A673 (cell line): Measurements from ENCODE around the gene BCL2L2. TPM values are rescaled to one million over a fixed set of nuclear protein-coding genes. Genes with fewer than 3 reads are reported as not detected.

Experiments
- BruUV-seq: library from RNA; stranded (reverse); fragments of 400-500 nt; replicated peaks from 2 replicates; lab custom pipeline; 2021; lab: Mats Ljungman, UMichigan
- CTCF ChIA-PET: fragments of 300-600 bp; sonication (Branson Sonifier 250); formaldehyde crosslinking; loops from one replicate; lab custom pipeline; 2022; ENCODE audit warnings: antibody characterized with exemption; lab: Charles Lee
- POLR2A ChIA-PET: fragments of 300-600 bp; sonication (Branson Sonifier 250); formaldehyde crosslinking; loops from one replicate; lab custom pipeline; 2022; ENCODE audit warnings: antibody characterized with exemption; ENCODE audit not compliant: low non-redundant PET; lab: Charles Lee
- DNase-seq: peaks from one replicate; pipeline ENCODE4 v3.0.0-alpha.2; 2015; ENCODE audit warnings: low spot score
- H3K27ac ChIP-seq: fragments of 200-600 bp; sonication (generic); 2 replicates; pipeline ENCODE4 v1.5.1; 2016; ENCODE audit warnings: mixed run types, low read depth, mild to moderate bottlenecking, mixed read lengths, antibody characterized with exemption, low read length; ENCODE audit not compliant: poor library complexity, severe bottlenecking
- H3K27me3 ChIP-seq: fragments of 200-600 bp; sonication (generic); replicated peaks from 2 replicates; pipeline ENCODE4 v1.6.1; 2017; ENCODE audit warnings: mixed run types, low read depth, mild to moderate bottlenecking, mixed read lengths, antibody characterized with exemption, low read length; ENCODE audit not compliant: insufficient read depth, poor library complexity
- H3K36me3 ChIP-seq: fragments of 200-600 bp; sonication (generic); 2 replicates; pipeline ENCODE4 v1.6.1; 2016; ENCODE audit warnings: mixed run types, mild to moderate bottlenecking, mixed read lengths, antibody characterized with exemption, low read length; ENCODE audit not compliant: insufficient read depth, poor library complexity, severe bottlenecking
- H3K4me1 ChIP-seq: fragments of 200-600 bp; sonication (generic); 2 replicates; pipeline ENCODE4 v1.6.1; 2017; ENCODE audit warnings: mixed run types, mild to moderate bottlenecking, mixed read lengths, antibody characterized with exemption, low read length; ENCODE audit not compliant: insufficient read depth, poor library complexity, severe bottlenecking
- H3K4me3 ChIP-seq: fragments of 200-600 bp; sonication (generic); 2 replicates; pipeline ENCODE4 v1.5.1; 2016; ENCODE audit warnings: low read depth, mixed run types, mild to moderate bottlenecking, mixed read lengths, low read length; ENCODE audit not compliant: poor library complexity, severe bottlenecking
- H3K9me3 ChIP-seq: fragments of 200-600 bp; sonication (generic); 2 replicates; pipeline ENCODE4 v1.6.1; 2016; ENCODE audit warnings: mixed run types, low read depth, mild to moderate bottlenecking, mixed read lengths, antibody characterized with exemption, low read length; ENCODE audit not compliant: poor library complexity, severe bottlenecking
- EZH2 ChIP-seq: fragments of 200-600 bp; sonication (generic); IDR thresholded peaks from 2 replicates; pipeline ENCODE4 v1.6.1; 2017; ENCODE audit warnings: borderline replicate concordance, low read depth, mild to moderate bottlenecking, mixed read lengths, antibody characterized with exemption, low read length; ENCODE audit not compliant: poor library complexity, severe bottlenecking
- intact Hi-C: fragments of 100-400 bp; cut with micrococcal nuclease; formaldehyde crosslinking; loops from one replicate; pipeline ENCODE4 v1.10.0; 2022; ENCODE audit not compliant: unreplicated experiment
- total RNA-seq: library from RNA; stranded (reverse); gene quantifications from 2 replicates; pipeline ENCODE4 v1.2.3, GENCODE V29; 2021
- TF ChIP-seq, protein P1 (sequence below): fragments of 300-800, 200-600 bp; sonication (generic); conservative IDR thresholded peaks from 2 replicates; pipeline ENCODE4 v1.5.1; 2017; ENCODE audit warnings: low read depth, mild to moderate bottlenecking, antibody characterized with exemption, low read length, moderate library complexity, mixed read lengths

BCL2L2 gene
- total RNA-seq, 1 experiment from 2014 or later = 22.8 TPM

DNA sequence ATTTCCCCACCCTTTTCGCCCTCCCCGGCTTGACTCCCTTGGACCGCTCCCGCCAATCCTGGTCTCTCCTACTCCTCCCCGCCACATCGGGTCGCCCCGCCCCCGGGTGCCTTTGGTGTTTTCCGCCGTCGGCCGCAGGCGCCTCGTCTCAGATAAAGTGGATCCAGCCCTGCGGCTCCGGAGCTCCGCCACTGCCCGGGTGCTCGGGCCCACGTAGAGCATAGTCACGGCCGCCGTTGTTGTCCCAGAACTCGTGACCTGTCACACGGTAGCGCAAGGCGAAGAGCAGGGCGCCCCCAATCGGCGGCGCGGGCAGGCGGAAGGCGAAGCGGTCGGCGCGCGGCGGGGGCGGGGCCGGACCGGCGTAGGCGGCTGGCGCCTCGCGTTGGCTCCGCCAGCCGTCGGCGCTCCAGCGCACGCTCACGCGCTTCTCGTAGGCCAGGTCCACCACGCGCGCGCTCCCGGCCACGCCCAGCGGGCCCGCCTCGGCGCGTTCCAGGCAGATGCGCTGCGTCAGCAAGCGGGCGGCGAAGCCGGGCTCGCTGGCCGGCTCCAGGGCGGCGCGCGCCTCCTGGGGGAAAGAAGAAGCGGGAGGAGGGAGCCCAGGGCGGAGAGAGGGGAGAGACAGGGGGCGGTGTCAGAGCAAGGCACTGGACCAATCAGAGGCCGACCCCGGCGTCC is 5.2 kb upstream of the BCL2L2 start:
- H3K36me3 ChIP-seq = peaks cover 3% of the 10 kb centered on the region
- intact Hi-C loops = no loop called here
- TF ChIP-seq, protein P1, sequence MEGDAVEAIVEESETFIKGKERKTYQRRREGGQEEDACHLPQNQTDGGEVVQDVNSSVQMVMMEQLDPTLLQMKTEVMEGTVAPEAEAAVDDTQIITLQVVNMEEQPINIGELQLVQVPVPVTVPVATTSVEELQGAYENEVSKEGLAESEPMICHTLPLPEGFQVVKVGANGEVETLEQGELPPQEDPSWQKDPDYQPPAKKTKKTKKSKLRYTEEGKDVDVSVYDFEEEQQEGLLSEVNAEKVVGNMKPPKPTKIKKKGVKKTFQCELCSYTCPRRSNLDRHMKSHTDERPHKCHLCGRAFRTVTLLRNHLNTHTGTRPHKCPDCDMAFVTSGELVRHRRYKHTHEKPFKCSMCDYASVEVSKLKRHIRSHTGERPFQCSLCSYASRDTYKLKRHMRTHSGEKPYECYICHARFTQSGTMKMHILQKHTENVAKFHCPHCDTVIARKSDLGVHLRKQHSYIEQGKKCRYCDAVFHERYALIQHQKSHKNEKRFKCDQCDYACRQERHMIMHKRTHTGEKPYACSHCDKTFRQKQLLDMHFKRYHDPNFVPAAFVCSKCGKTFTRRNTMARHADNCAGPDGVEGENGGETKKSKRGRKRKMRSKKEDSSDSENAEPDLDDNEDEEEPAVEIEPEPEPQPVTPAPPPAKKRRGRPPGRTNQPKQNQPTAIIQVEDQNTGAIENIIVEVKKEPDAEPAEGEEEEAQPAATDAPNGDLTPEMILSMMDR = peak; percentile 71
- no peak for TF ChIP-seq EZH2
- peak overlapping the region; percentile 87 for H3K27ac ChIP-seq
- no peaks in the 10 kb centered on the region for H3K27me3 ChIP-seq
- H3K9me3 ChIP-seq = no peaks in the 10 kb centered on the region
- no TSS peak for BruUV-seq
- ChIA-PET POLR2A (interaction anchor here (0.6 kb wide), 1 partner anchor 385 kb away, joined by 6 read pairs; no protein-coding TSS in a partner anchor), CTCF (interaction anchor here (0.8 to 1.0 kb wide), 4 partner anchors 17 to 232 kb away, joined by 3 to 7 read pairs (median 4); partner anchors contain the start of gene PABPN1)
- peak; percentile 99 for DNase-seq
- H3K4me1 ChIP-seq = peaks cover 24% of the 10 kb centered on the region
- H3K4me3 ChIP-seq = peak overlapping the region; percentile 65

DNA sequence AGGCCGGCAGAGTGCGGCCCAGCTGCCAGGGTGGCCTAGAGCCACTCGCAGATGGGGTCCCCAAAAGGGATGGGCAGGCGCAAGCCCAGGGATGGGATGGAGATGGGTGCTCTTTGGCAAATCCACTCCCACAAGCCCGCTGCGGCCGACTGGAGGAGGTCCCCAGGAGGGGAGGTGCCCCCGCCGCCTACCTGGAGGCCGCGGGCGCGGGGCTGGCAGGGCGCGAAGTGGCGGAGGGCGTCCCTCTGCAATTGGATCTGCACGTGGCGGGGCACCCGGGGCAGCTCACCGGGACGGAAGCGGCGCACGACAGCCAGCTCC is 4.7 kb upstream of the BCL2L2 start:
- TF ChIP-seq, protein P1 = no peak
- TF ChIP-seq EZH2 = no peak
- Histone ChIP-seq H3K27ac (peak overlapping the region; percentile 87), H3K9me3 (no peaks in the 10 kb centered on the region), H3K27me3 (no peaks in the 10 kb centered on the region), H3K4me3 (peak overlapping the region; percentile 65), H3K36me3 (peaks cover 3% of the 10 kb centered on the region), H3K4me1 (peaks cover 24% of the 10 kb centered on the region)
- ChIA-PET CTCF (no interaction called here), POLR2A (interaction anchor here (0.6 kb wide), 1 partner anchor 386 kb away, joined by 6 read pairs; no protein-coding TSS in a partner anchor)
- BruUV-seq = no TSS peak
- DNase-seq = no peak
- intact Hi-C loops = no loop called here

GRCh38 chr14:23302290-23303225 is 4.1 kb upstream of the BCL2L2 start, which contains the start of gene PPP1R3E:
Gene PPP1R3E (minus strand): TSS chr14:23302859. CDS start chr14:23302576, 283 bp downstream.
- Histone ChIP-seq H3K9me3 (no peaks in the 10 kb centered on the region), H3K4me1 (peaks cover 27% of the 10 kb centered on the region), H3K27me3 (no peaks in the 10 kb centered on the region), H3K4me3 (peak within 1 kb of the TSS; percentile 65), H3K36me3 (peaks cover 3% of the 10 kb centered on the region), H3K27ac (peak within 1 kb of the TSS; percentile 87)
- intact Hi-C loops = no loop called here
- peak; percentile 63 for DNase-seq
- BruUV-seq = no TSS peak
- no peak for TF ChIP-seq EZH2
- TF ChIP-seq, protein P1 = no peak
- ChIA-PET POLR2A (interaction anchor here (0.6 kb wide), 1 partner anchor 386 kb away, joined by 6 read pairs; no protein-coding TSS in a partner anchor), CTCF (no interaction called here)
